Lung (tissue), 12 donors: ENCODE measurements around the gene MPHOSPH8. TPM values are rescaled to one million over a fixed set of nuclear protein-coding genes. Genes with fewer than 3 reads are reported as not detected.

Source experiments
- ATAC-seq: fragments of 200-7000 bp; cut with Tn5 transposase; one replicate; pipeline ENCODE4 v1.9.1; 2020; ENCODE audit warnings: moderate number of reproducible peaks; ENCODE audit not compliant: insufficient read depth, low FRiP score
- DNase-seq, 3 donors: peaks; one replicate each; pipeline ENCODE4 v3.0.0-alpha.2; 2013 to 2017
- H3K27ac ChIP-seq, 2 donors: one replicate each; pipeline ENCODE4 v1.5.1; 2013; ENCODE audit warnings: mild to moderate bottlenecking in 2 of 2, moderate library complexity in 2 of 2, control low read depth in 1 of 2, inconsistent platforms in 1 of 2, low read depth in 1 of 2, low read length in 1 of 2
- H3K27me3 ChIP-seq, 3 donors: one replicate each; pipeline ENCODE4 v1.5.1; 2013; ENCODE audit warnings: low read length in 2 of 3; ENCODE audit not compliant: control insufficient read depth in 3 of 3, insufficient read depth in 3 of 3
- H3K36me3 ChIP-seq, 4 donors: one replicate each; pipeline ENCODE4 v1.5.1; 2013; ENCODE audit warnings: low read length in 4 of 4, mild to moderate bottlenecking in 1 of 4, moderate library complexity in 1 of 4; ENCODE audit not compliant: control insufficient read depth in 4 of 4, insufficient read depth in 4 of 4
- H3K4me1 ChIP-seq, 5 donors: one replicate each; pipeline ENCODE4 v1.5.1; 2013; ENCODE audit warnings: low read length in 5 of 5, mild to moderate bottlenecking in 2 of 5, moderate library complexity in 1 of 5; ENCODE audit not compliant: control insufficient read depth in 5 of 5, insufficient read depth in 5 of 5
- H3K4me3 ChIP-seq: one replicate; pipeline ENCODE4 v1.5.1; 2013; ENCODE audit warnings: mild to moderate bottlenecking, control low read depth, moderate library complexity
- H3K9ac ChIP-seq, 2 donors: one replicate each; pipeline ENCODE4 v1.5.1; 2013; ENCODE audit warnings: low read length in 2 of 2, control low read depth in 1 of 2; ENCODE audit not compliant: insufficient read depth in 1 of 2
- H3K9me3 ChIP-seq, 4 donors: one replicate each; pipeline ENCODE4 v1.5.1; 2013; ENCODE audit warnings: low read length in 3 of 4, mild to moderate bottlenecking in 1 of 4, moderate library complexity in 1 of 4; ENCODE audit not compliant: control insufficient read depth in 4 of 4, insufficient read depth in 3 of 4
- WGBS, 2 donors: extraction: QIAGEN DNeasy Blood & Tissue Kit; methylation state at CpG; one replicate each; pipeline ENCODE4 v1.1.7; 2013; 5-methylcytosine and 5-hydroxymethylcytosine counted together
- polyA plus RNA-seq, 2 donors: library from polyadenylated mRNA; stranded (reverse); fragments of 200-250 nt; gene quantifications; one replicate each; pipeline ENCODE4 v1.2.1, GENCODE V29; 2013
- total RNA-seq, 2 donors: library from RNA; depleted of rRNA in 1 of 2; stranded (reverse); fragments of >200 nt in 1 of 2; gene quantifications; one replicate each; pipeline ENCODE4 v1.2.1, GENCODE V29; 2014 to 2021
- TF ChIP-seq, protein P1 (sequence below): IDR thresholded peaks from 2 replicates; pipeline ENCODE4 v1.5.1; 2012; ENCODE audit warnings: mild to moderate bottlenecking; ENCODE audit errors: control extremely low read depth, extremely low read depth
- donor health status: control.
- donor health status: control.
- donor health status: Bipolar disorder and iron deficiency.
- donor health status: healthy.
- donor health status: DM: yes; HTN: yes; CAD: no.

Gene MPHOSPH8
- total and polyA plus RNA-seq, 4 donors, result 16.5 to 39.1 (median 29.6) TPM

DNA sequence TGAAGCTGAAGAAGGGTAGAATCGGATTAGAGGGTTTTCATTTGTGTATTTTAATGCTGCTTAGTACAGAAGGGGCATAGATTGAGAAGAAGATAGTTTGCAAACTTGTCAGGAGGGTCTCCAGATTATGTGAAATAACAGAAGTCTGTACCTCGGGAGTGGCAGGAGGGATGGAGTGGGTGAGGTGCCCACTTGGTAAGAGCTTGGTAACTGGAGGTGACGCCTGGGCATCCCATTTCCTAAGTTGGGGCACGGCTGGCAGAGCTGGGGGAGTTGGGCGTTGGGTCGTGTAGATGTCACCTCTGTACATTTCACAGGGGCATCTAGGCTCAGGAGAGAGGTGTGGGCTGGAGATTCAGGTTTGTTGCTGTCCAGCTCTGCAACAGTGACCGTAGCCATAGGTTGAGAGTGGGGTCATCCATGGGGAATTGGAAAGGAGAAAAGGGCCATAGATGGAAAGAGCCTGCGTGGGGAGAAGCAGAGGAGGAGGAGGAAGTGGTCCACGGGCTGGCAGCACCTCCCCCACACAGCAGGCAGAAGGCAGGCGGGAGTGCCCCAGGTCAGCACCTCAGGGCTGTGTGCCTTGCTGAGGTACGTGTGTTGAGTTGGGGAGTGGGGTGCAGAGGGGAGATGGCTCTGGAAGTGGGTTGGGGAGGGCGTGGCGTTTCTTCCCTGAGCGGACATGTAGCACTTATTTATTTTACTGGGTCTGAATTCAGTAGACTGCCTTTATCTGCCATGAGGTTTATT is 31.2 kb downstream of the MPHOSPH8 start:
- ATAC-seq, result no peak
- Histone ChIP-seq H3K9ac (no peak overlapping the region), H3K9me3 (no peaks in the 10 kb centered on the region), H3K27ac (no peak overlapping the region), H3K36me3 (peaks cover 28 to 53% (median 35%) of the 10 kb centered on the region in 4 donors), H3K27me3 (no peaks in the 10 kb centered on the region), H3K4me1 (no peaks in the 10 kb centered on the region), H3K4me3 (no peak overlapping the region)
- WGBS, 2 donors, result 81 to 82% methylated on average over 14 of the region's 14 CpGs
- no peak for DNase-seq
- TF ChIP-seq, protein P1, sequence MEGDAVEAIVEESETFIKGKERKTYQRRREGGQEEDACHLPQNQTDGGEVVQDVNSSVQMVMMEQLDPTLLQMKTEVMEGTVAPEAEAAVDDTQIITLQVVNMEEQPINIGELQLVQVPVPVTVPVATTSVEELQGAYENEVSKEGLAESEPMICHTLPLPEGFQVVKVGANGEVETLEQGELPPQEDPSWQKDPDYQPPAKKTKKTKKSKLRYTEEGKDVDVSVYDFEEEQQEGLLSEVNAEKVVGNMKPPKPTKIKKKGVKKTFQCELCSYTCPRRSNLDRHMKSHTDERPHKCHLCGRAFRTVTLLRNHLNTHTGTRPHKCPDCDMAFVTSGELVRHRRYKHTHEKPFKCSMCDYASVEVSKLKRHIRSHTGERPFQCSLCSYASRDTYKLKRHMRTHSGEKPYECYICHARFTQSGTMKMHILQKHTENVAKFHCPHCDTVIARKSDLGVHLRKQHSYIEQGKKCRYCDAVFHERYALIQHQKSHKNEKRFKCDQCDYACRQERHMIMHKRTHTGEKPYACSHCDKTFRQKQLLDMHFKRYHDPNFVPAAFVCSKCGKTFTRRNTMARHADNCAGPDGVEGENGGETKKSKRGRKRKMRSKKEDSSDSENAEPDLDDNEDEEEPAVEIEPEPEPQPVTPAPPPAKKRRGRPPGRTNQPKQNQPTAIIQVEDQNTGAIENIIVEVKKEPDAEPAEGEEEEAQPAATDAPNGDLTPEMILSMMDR, result no peak

DNA sequence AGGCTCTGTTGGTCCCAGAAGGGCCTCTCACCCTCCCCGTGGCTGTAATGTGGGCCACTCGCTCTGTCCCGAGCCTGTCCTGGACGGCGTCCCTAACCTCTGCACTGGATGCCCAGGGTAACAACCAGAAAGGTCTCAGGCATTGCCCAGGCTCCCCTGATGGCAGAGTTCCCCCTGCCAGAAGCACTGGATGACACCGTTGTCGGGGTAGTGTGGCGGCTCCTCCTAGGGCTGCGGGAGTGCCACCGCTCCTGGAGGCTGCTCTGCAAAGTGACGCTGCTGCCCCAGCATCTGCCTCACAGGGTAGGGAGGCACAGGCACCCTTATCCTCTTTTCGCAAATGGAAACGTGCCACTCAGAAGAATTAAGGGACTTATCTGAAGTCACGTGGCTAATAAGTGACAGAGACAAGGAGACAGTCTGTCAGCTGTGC is 32.0 kb downstream of the MPHOSPH8 start:
- Histone ChIP-seq H3K27ac (no peak overlapping the region), H3K36me3 (peaks cover 33 to 56% (median 40%) of the 10 kb centered on the region in 4 donors), H3K4me1 (no peaks in the 10 kb centered on the region), H3K9ac (no peak overlapping the region), H3K4me3 (no peak overlapping the region), H3K27me3 (no peaks in the 10 kb centered on the region), H3K9me3 (no peaks in the 10 kb centered on the region)
- ATAC-seq, result no peak
- no peak for DNase-seq
- TF ChIP-seq, protein P1, result no peak
- WGBS, 2 donors, result 91 to 95% methylated on average over 14 of the region's 14 CpGs

DNA sequence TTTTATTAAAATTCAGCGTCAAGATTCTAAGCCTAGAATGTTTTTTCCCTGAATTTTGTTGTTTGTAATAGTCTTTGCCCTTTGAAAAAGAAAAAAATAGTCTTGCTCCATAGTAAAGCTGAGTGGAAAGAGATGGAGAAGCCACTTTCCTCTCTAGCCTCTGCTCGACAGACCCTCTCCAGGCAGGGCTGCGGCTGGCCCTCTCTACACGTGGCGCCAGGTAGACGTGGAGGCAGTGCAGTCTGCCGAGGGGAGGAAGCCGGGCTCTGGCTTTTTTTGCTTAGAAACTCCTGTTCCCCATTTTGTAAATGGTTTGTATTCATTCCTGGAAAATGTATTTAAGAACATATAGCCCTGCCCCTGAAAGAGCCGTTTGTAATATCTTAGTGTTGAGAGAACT is 35.3 kb downstream of the MPHOSPH8 start:
- Histone ChIP-seq H3K27ac (no peak overlapping the region), H3K9me3 (no peaks in the 10 kb centered on the region), H3K36me3 (peaks cover 30 to 51% (median 47%) of the 10 kb centered on the region in 4 donors), H3K4me1 (no peaks in the 10 kb centered on the region), H3K9ac (no peak overlapping the region), H3K4me3 (no peak overlapping the region), H3K27me3 (no peaks in the 10 kb centered on the region)
- TF ChIP-seq, protein P1, result no peak
- WGBS, 2 donors, result 91 to 96% methylated on average over 9 of the region's 9 CpGs
- DNase-seq (no peak), ATAC-seq (no peak)

DNA sequence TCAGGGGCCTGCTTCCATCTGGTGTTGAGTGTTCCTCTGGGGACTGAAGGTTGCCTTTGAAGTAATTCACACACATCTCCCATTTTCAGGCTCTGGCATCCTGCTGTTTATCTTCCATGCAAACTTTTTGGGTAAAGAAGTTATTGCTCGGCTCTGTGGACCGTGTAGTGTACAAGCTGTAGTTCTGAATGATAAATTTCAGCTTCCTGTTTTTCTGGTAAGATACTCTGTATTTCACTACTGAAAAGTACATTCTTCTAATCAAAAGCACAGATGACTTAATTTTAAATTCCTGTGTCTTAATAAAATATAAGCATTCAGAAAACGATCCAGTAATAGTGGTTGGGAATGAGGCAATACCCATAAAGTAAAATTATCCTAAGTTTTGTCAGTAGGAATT is 36.7 kb downstream of the MPHOSPH8 start:
- TF ChIP-seq, protein P1, result no peak
- 64 to 66% methylated on average over 3 of the region's 3 CpGs for WGBS, 2 donors
- ATAC-seq, result no peak
- H3K27ac ChIP-seq, result no peak overlapping the region
- peaks cover 33 to 49% (median 46%) of the 10 kb centered on the region in 4 donors for H3K36me3 ChIP-seq
- H3K9ac ChIP-seq, result no peak overlapping the region
- no peaks in the 10 kb centered on the region for H3K9me3 ChIP-seq
- H3K27me3 ChIP-seq, result no peaks in the 10 kb centered on the region
- no peaks in the 10 kb centered on the region for H3K4me1 ChIP-seq
- DNase-seq, result no peak
- H3K4me3 ChIP-seq, result no peak overlapping the region
